Keratinocyte (primary cell): ENCODE data around the gene ROR1. TPM values are rescaled to one million over a fixed set of nuclear protein-coding genes. Genes with fewer than 3 reads are reported as not detected.

Experiments used
- DNase-seq: peaks from one replicate; pipeline ENCODE4 v3.0.0-alpha.2; 2011; ENCODE audit warnings: low read depth, missing footprints, low spot score
- FAIRE-seq: peaks from 2 replicates; lab custom pipeline; 2011; peaks lifted over from hg19 to GRCh38; lab: Jason Lieb, UNC
- H2AFZ ChIP-seq: 2 replicates; pipeline ENCODE4 v1.6.0; 2012; ENCODE audit warnings: low read length, control low read depth, inconsistent platforms; ENCODE audit not compliant: control insufficient read depth
- H3K27ac ChIP-seq: 2 replicates; pipeline ENCODE4 v1.5.1; 2011; ENCODE audit warnings: low read length; ENCODE audit not compliant: control insufficient read depth, insufficient read depth
- H3K27me3 ChIP-seq: 3 replicates; pipeline ENCODE4 v1.6.0; 2011; ENCODE audit warnings: low read length; ENCODE audit not compliant: control insufficient read depth, insufficient read depth; ENCODE audit errors: extremely low read depth
- H3K36me3 ChIP-seq, 2 experiments: 2 replicates in 1 of 2; 3 replicates in 1 of 2; pipeline ENCODE4 v1.5.1; 2011; ENCODE audit warnings: low read length in 2 of 2, mild to moderate bottlenecking in 1 of 2; ENCODE audit not compliant: control insufficient read depth in 2 of 2, insufficient read depth in 2 of 2; ENCODE audit errors: extremely low read depth in 1 of 2
- H3K4me1 ChIP-seq: 3 replicates; pipeline ENCODE4 v1.5.1; 2011; ENCODE audit warnings: low read length; ENCODE audit not compliant: control insufficient read depth, insufficient read depth; ENCODE audit errors: extremely low read depth
- H3K4me2 ChIP-seq: 3 replicates; pipeline ENCODE4 v1.6.0; 2011; ENCODE audit warnings: low read depth, low read length; ENCODE audit not compliant: control insufficient read depth, insufficient read depth; ENCODE audit errors: extremely low read depth
- H3K4me3 ChIP-seq, 3 experiments: fragments of 200-600 bp in 1 of 3; sonication (generic) in 1 of 3; 2 replicates in 2 of 3; 3 replicates in 1 of 3; pipeline ENCODE4 v1.5.1; 2011 to 2016; ENCODE audit warnings: low read length in 3 of 3, mild to moderate bottlenecking in 3 of 3, control low read depth in 2 of 3, inconsistent platforms in 1 of 3, low read depth in 1 of 3, mixed read lengths in 1 of 3, mixed run types in 1 of 3, moderate library complexity in 1 of 3; ENCODE audit not compliant: control insufficient read depth in 2 of 3, insufficient read depth in 2 of 3; ENCODE audit errors: extremely low read depth in 1 of 3
- H3K79me2 ChIP-seq: 2 replicates; pipeline ENCODE4 v1.6.0; 2012; ENCODE audit warnings: low read length; ENCODE audit not compliant: control insufficient read depth, insufficient read depth
- H3K9ac ChIP-seq: 3 replicates; pipeline ENCODE4 v1.6.0; 2011; ENCODE audit warnings: low read length; ENCODE audit not compliant: control insufficient read depth, insufficient read depth; ENCODE audit errors: extremely low read depth
- H3K9me1 ChIP-seq: 3 replicates; pipeline ENCODE4 v1.6.0; 2011; ENCODE audit warnings: low read length; ENCODE audit not compliant: control insufficient read depth, insufficient read depth; ENCODE audit errors: extremely low read depth
- H3K9me3 ChIP-seq: 2 replicates; pipeline ENCODE4 v1.5.1; 2012; ENCODE audit warnings: low read depth, low read length; ENCODE audit not compliant: control insufficient read depth
- H4K20me1 ChIP-seq: 3 replicates; pipeline ENCODE4 v1.6.0; 2011; ENCODE audit warnings: low read length; ENCODE audit not compliant: control insufficient read depth, insufficient read depth; ENCODE audit errors: extremely low read depth
- EZH2 ChIP-seq: IDR thresholded peaks from one replicate; pipeline ENCODE4 v1.6.1; 2012; ENCODE audit warnings: inconsistent platforms, mild to moderate bottlenecking, low read length, moderate library complexity
- dilution Hi-C: fragments of 300-500 bp; cut with MboI; formaldehyde crosslinking; loops from one replicate; pipeline ENCODE4 v1.7.0; 2020; ENCODE audit warnings: low sequenced_read_pairs; ENCODE audit not compliant: extremely low pct_ligation_motif_present
- polyA plus RNA-seq, 5 experiments: library from polyadenylated mRNA; depleted of rRNA in 3 of 5; stranded (reverse) in 3 of 5; stranded (forward) in 1 of 5; unstranded in 1 of 5; fragments of >200 nt; gene quantifications; 1 replicate in 1 of 5; 2 replicates in 3 of 5; 3 replicates in 1 of 5; pipeline versions ENCODE4 v1.2.1 to v1.2.3, GENCODE V29; 2011 to 2012; ENCODE audit warnings: missing spikeins in 2 of 5, low read depth in 1 of 5, low replicate concordance in 1 of 5
- TF ChIP-seq, protein P1 (sequence below), 3 experiments: IDR thresholded peaks in 1 of 3; conservative IDR thresholded peaks in 1 of 3; optimal IDR thresholded peaks in 1 of 3; 2 replicates in 2 of 3; 3 replicates in 1 of 3; pipeline versions ENCODE3 to v1.5.1; 2011; ENCODE audit warnings: low read length in 3 of 3, mild to moderate bottlenecking in 3 of 3, moderate library complexity in 2 of 3, control low read depth in 1 of 3, inconsistent platforms in 1 of 3; ENCODE audit not compliant: insufficient read depth in 2 of 3; ENCODE audit errors: extremely low read depth in 1 of 3

Gene ROR1
- polyA plus RNA-seq, 1 donor (not counting 4 experiments of a cell fraction or from before 2014, with no cell fraction given), result 9.2 TPM

DNA sequence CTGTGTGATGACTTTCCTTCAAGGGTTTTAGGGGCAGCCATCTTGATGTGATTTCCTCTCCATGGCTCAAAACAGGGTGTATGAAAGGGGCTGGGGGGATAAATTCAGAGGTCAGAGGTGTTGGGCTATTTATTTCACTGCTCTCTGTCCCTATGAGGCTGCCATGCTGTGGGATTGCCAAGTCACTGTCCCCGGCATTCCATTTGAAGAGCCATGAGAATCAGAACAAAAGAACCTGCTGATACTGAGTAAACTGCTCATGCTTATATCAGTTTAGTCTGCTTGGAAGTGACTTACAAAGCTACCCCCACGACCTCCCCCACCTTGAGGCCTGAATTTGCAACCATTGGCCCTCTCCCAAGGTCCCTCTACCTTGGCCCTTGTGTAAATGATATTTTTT, 357.3 kb downstream of the ROR1 start:
- dilution Hi-C loops, result no loop called here

GRCh38 chr1:64133036-64133435, 359.2 kb downstream of the ROR1 start:
- Histone ChIP-seq H3K27ac (peak overlapping the region; percentile 39), H3K4me2 (peak overlapping the region; percentile 24), H2AFZ (no peak overlapping the region), H4K20me1 (no peaks in the 10 kb centered on the region), H3K27me3 (no peaks in the 10 kb centered on the region), H3K36me3 (no peaks in the 10 kb centered on the region), H3K9me3 (no peaks in the 10 kb centered on the region), H3K9ac (no peak overlapping the region), H3K4me1 (peaks cover 20% of the 10 kb centered on the region), H3K79me2 (no peaks in the 10 kb centered on the region), H3K4me3 (no peak overlapping the region), H3K9me1 (no peaks in the 10 kb centered on the region)
- FAIRE-seq (peak; percentile 100), DNase-seq (peak; percentile 81)
- TF ChIP-seq EZH2, result no peak
- TF ChIP-seq, protein P1, sequence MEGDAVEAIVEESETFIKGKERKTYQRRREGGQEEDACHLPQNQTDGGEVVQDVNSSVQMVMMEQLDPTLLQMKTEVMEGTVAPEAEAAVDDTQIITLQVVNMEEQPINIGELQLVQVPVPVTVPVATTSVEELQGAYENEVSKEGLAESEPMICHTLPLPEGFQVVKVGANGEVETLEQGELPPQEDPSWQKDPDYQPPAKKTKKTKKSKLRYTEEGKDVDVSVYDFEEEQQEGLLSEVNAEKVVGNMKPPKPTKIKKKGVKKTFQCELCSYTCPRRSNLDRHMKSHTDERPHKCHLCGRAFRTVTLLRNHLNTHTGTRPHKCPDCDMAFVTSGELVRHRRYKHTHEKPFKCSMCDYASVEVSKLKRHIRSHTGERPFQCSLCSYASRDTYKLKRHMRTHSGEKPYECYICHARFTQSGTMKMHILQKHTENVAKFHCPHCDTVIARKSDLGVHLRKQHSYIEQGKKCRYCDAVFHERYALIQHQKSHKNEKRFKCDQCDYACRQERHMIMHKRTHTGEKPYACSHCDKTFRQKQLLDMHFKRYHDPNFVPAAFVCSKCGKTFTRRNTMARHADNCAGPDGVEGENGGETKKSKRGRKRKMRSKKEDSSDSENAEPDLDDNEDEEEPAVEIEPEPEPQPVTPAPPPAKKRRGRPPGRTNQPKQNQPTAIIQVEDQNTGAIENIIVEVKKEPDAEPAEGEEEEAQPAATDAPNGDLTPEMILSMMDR (optimal IDR thresholded peaks at IDR 0.05 in 1 of 3, IDR thresholded peaks at IDR 0.05 in 1 of 3, conservative IDR thresholded peaks at IDR 0.05 in 1 of 3; ENCODE audit: extremely low read depth in 1 of 3, insufficient read depth in 2 of 3, low read length in 3 of 3), result no peak
- dilution Hi-C loops, result no loop called here

More for the DNA sequence above, 357.3 kb downstream of the ROR1 start:
- H3K4me2 ChIP-seq, result no peak overlapping the region
- H3K27me3 ChIP-seq, result no peaks in the 10 kb centered on the region
- no peak for DNase-seq
- H3K9ac ChIP-seq, result no peak overlapping the region
- no peak overlapping the region for H3K4me3 ChIP-seq
- no peak for FAIRE-seq
- H3K9me1 ChIP-seq, result no peaks in the 10 kb centered on the region
- no peaks in the 10 kb centered on the region for H3K79me2 ChIP-seq
- no peaks in the 10 kb centered on the region for H3K9me3 ChIP-seq
- H4K20me1 ChIP-seq, result no peaks in the 10 kb centered on the region
- no peak overlapping the region for H3K27ac ChIP-seq
- TF ChIP-seq, protein P1 (optimal IDR thresholded peaks at IDR 0.05 in 1 of 3, IDR thresholded peaks at IDR 0.05 in 1 of 3, conservative IDR thresholded peaks at IDR 0.05 in 1 of 3; ENCODE audit: extremely low read depth in 1 of 3, insufficient read depth in 2 of 3, low read length in 3 of 3), result no peak
- no peak for TF ChIP-seq EZH2
- H3K36me3 ChIP-seq, result no peaks in the 10 kb centered on the region
- H3K4me1 ChIP-seq, result peaks cover 20% of the 10 kb centered on the region
- no peak overlapping the region for H2AFZ ChIP-seq
